Measurements from ENCODE around the gene ACOXL. TPM values are rescaled to one million over a fixed set of nuclear protein-coding genes. Genes with fewer than 3 reads are reported as not detected.

Gene ACOXL
- total RNA-seq, 3 donors from 2014 or later (not counting 1 experiment from before 2014, with no cell fraction given), result not detected

- H3K36me3 Mint-ChIP-seq, result no peaks in the 10 kb centered on the region
- Histone ChIP-seq H3K4me1 (ENCODE audit: control insufficient read depth, insufficient read depth, low read length) (peaks cover 41% of the 10 kb centered on the region), H3K36me3 (ENCODE audit: control insufficient read depth, insufficient read depth, low read length) (no peaks in the 10 kb centered on the region), H3K4me3 (ENCODE audit: low read length) (no peak overlapping the region), H3K27me3 (ENCODE audit: control insufficient read depth, insufficient read depth, low read length) (no peaks in the 10 kb centered on the region), H3K27ac (ENCODE audit: low read length) (no peak overlapping the region), H3K9me3 (ENCODE audit: control insufficient read depth, insufficient read depth, low read length) (no peaks in the 10 kb centered on the region)
- H3K4me3 Mint-ChIP-seq, result no peak overlapping the region
- 34% methylated on average over 7 of the region's 8 CpGs for WGBS (ENCODE audit: insufficient coverage)
- H3K27ac Mint-ChIP-seq, result no peak overlapping the region
- no peaks in the 10 kb centered on the region for H3K9me3 Mint-ChIP-seq
- DNase-seq (peak in 1 of 2 donors; percentile 26), ATAC-seq (peak in 2 of 3 donors; percentile 46 to 69)
- intact Hi-C loops (cut with micrococcal nuclease), result no loop called here
- TF ChIP-seq, protein P1, sequence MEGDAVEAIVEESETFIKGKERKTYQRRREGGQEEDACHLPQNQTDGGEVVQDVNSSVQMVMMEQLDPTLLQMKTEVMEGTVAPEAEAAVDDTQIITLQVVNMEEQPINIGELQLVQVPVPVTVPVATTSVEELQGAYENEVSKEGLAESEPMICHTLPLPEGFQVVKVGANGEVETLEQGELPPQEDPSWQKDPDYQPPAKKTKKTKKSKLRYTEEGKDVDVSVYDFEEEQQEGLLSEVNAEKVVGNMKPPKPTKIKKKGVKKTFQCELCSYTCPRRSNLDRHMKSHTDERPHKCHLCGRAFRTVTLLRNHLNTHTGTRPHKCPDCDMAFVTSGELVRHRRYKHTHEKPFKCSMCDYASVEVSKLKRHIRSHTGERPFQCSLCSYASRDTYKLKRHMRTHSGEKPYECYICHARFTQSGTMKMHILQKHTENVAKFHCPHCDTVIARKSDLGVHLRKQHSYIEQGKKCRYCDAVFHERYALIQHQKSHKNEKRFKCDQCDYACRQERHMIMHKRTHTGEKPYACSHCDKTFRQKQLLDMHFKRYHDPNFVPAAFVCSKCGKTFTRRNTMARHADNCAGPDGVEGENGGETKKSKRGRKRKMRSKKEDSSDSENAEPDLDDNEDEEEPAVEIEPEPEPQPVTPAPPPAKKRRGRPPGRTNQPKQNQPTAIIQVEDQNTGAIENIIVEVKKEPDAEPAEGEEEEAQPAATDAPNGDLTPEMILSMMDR (IDR thresholded peaks at IDR 0.05), result no peak
- H3K27me3 Mint-ChIP-seq (ENCODE audit: low read depth in 2 of 2), result no peaks in the 10 kb centered on the region
- H3K4me1 Mint-ChIP-seq, result peaks cover 26 to 32% of the 10 kb centered on the region in 2 donors
Observed at GRCh38 chr2:111054791-111055691, 322.7 kb downstream of the ACOXL start.

GRCh38 chr2:111055735-111056134, 323.4 kb downstream of the ACOXL start:
- peaks cover 0 to 2% of the 10 kb centered on the region in 2 donors for H3K27me3 Mint-ChIP-seq (ENCODE audit: low read depth in 2 of 2)
- H3K9me3 ChIP-seq (ENCODE audit: control insufficient read depth, insufficient read depth, low read length), result no peaks in the 10 kb centered on the region
- no peaks in the 10 kb centered on the region for H3K36me3 ChIP-seq (ENCODE audit: control insufficient read depth, insufficient read depth, low read length)
- intact Hi-C loops (cut with micrococcal nuclease), result no loop called here
- no peaks in the 10 kb centered on the region for H3K27me3 ChIP-seq (ENCODE audit: control insufficient read depth, insufficient read depth, low read length)
- TF ChIP-seq, protein P1 (IDR thresholded peaks at IDR 0.05), result no peak
- no peak overlapping the region for H3K27ac ChIP-seq (ENCODE audit: low read length)
- peaks cover 19 to 25% of the 10 kb centered on the region in 2 donors for H3K4me1 Mint-ChIP-seq
- peaks cover 0 to 2% of the 10 kb centered on the region in 2 donors for H3K9me3 Mint-ChIP-seq
- no peak overlapping the region for H3K4me3 ChIP-seq (ENCODE audit: low read length)
- no peak overlapping the region for H3K27ac Mint-ChIP-seq
- no peak overlapping the region for H3K4me3 Mint-ChIP-seq
- WGBS (ENCODE audit: insufficient coverage), result 82% methylated on average over 1 of the region's 2 CpGs
- ATAC-seq (no peak), DNase-seq (no peak)
- peaks cover 4% of the 10 kb centered on the region for H3K36me3 Mint-ChIP-seq
- peaks cover 34% of the 10 kb centered on the region for H3K4me1 ChIP-seq (ENCODE audit: control insufficient read depth, insufficient read depth, low read length)

- H3K4me3 Mint-ChIP-seq, result no peak overlapping the region
- H3K4me1 Mint-ChIP-seq, result peaks cover 12 to 13% of the 10 kb centered on the region in 2 donors
- Histone ChIP-seq H3K27ac (ENCODE audit: low read length) (no peak overlapping the region), H3K27me3 (ENCODE audit: control insufficient read depth, insufficient read depth, low read length) (no peaks in the 10 kb centered on the region), H3K9me3 (ENCODE audit: control insufficient read depth, insufficient read depth, low read length) (no peaks in the 10 kb centered on the region), H3K36me3 (ENCODE audit: control insufficient read depth, insufficient read depth, low read length) (no peaks in the 10 kb centered on the region), H3K4me3 (ENCODE audit: low read length) (no peak overlapping the region), H3K4me1 (ENCODE audit: control insufficient read depth, insufficient read depth, low read length) (peaks cover 23% of the 10 kb centered on the region)
- no peak overlapping the region for H3K27ac Mint-ChIP-seq
- peaks cover 0 to 4% of the 10 kb centered on the region in 2 donors for H3K27me3 Mint-ChIP-seq (ENCODE audit: low read depth in 2 of 2)
- TF ChIP-seq, protein P1 (IDR thresholded peaks at IDR 0.05), result no peak
- H3K9me3 Mint-ChIP-seq, result peaks cover 0 to 4% of the 10 kb centered on the region in 2 donors
- DNase-seq, result no peak
- peaks cover 12% of the 10 kb centered on the region for H3K36me3 Mint-ChIP-seq
- WGBS (ENCODE audit: insufficient coverage), result 78% methylated on average over 5 of the region's 5 CpGs
- intact Hi-C loops (cut with micrococcal nuclease), result no loop called here
- ATAC-seq, result no peak
Observed at GRCh38 chr2:111057045-111057444, 324.7 kb downstream of the ACOXL start.

Data from natural killer cell (primary cell).